ENCODE data around the gene GPX4. TPM values are rescaled to one million over a fixed set of nuclear protein-coding genes. Genes with fewer than 3 reads are reported as not detected.

Gene GPX4
- total and polyA plus RNA-seq, 9 of the 15 experiments (the other 6 are each of a cell fraction or from before 2014, with no cell fraction given): 61.4 to 661 (median 349) TPM

DNA sequence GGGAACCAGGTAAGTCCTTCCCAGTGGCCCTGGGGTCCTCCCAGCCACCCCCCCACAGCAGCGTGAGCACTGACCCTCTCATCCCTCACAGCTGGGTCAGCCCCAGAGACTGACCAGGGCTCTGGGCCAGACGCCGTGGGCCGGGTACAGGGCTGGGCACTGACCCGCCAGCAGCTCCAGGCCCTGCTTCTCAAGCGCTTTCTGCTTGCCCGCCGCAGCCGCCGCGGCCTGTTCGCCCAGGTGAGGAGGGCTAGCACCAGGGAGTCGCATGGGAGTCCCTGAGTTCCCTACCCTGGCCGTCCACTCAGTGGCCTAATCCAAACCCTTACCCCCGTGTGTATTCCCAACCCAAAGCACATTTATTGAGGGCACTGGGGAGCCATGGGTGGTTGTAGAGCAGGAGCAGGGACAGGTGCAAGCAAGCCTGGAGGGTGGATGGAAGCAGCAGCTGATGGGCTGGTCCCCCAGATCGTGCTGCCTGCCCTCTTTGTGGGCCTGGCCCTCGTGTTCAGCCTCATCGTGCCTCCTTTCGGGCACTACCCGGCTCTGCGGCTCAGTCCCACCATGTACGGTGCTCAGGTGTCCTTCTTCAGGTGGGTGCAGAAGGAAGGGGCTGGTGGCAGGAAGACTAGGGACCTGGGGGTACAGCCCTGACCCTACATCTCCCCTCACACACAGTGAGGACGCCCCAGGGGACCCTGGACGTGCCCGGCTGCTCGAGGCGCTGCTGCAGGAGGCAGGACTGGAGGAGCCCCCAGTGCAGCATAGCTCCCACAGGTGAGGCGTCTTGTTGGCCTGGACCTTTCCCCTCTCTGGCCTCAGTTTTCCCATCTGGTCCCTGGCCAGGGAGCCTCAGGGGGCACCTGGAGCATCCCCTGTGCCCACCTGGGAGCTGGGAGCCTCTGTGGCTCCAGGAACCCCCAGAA is 49.4 kb upstream of the GPX4 start:
- no peaks in the 10 kb centered on the region for H3K79me2 ChIP-seq (ENCODE audit: control insufficient read depth, insufficient read depth, low read length)
- H3K4me1 ChIP-seq (replicated peaks in 1 of 2; ENCODE audit: control insufficient read depth in 2 of 2, insufficient read depth in 2 of 2, low read length in 2 of 2): peaks cover 0 to 45% of the 10 kb centered on the region in 2 experiments; a peak in 3 of 5 replicates
- 90% methylated on average over 24 of the region's 28 CpGs for WGBS (ENCODE audit: insufficient coverage, low coverage, missing lambda C conversion rate)
- 0 out of 2 replicates have a peak, but pooled peaks cover 4% of the 10 kb centered on the region for H4K20me1 ChIP-seq (replicated peaks; ENCODE audit: control insufficient read depth, insufficient read depth, low read length)
- no peaks in the 10 kb centered on the region for H3K9me1 ChIP-seq (ENCODE audit: control insufficient read depth, insufficient read depth, low read length)
- ATAC-seq: no peak; the same call in 2 of the 3 replicates
- ChIA-PET POLR2A (interaction anchor here (0.6 to 1.1 kb wide), 5 partner anchors 8 to 59 kb away, joined by 3 to 4 read pairs (median 4); no protein-coding TSS in a partner anchor), CTCF (ENCODE audit: low intra/inter-chr PET ratio) (no interaction called here)
- H2AFZ ChIP-seq (ENCODE audit: low read depth, low read length): no peak overlapping the region
- FAIRE-seq: no peak
- no peak overlapping the region for H3K4me2 ChIP-seq (ENCODE audit: insufficient read depth, low read length)
- H3K27me3 ChIP-seq (ENCODE audit: control insufficient read depth in 2 of 2, insufficient read depth in 2 of 2, low read length in 2 of 2): no peaks in the 10 kb centered on the region
- no peak overlapping the region for H3K27ac ChIP-seq (ENCODE audit: extremely low read depth, low read depth, low read length)
- DNase-seq (ENCODE audit: extremely low read depth in 1 of 4, low spot score in 3 of 4): no peak
- no peak overlapping the region for H3K4me3 ChIP-seq
- H3K36me3 ChIP-seq (ENCODE audit: control insufficient read depth, insufficient read depth, low read length): peaks cover 80% of the 10 kb centered on the region
- in situ Hi-C loops (cut with MboI): no loop called here
- no peaks in the 10 kb centered on the region for H3K9me3 ChIP-seq (replicated peaks; ENCODE audit: control insufficient read depth, insufficient read depth, low read depth, low read length)
- H3K9ac ChIP-seq (ENCODE audit: insufficient read depth in 1 of 2, low read depth in 2 of 2, low read length in 2 of 2): peak overlapping the region in 1 of 2 experiments; percentile 41; a peak in 2 of 4 replicates
- no TSS peak for BruUV-seq (replicated peaks)
- intact Hi-C loops (cut with micrococcal nuclease): no loop called here
- TF ChIP-seq CREBBP (IDR thresholded peaks at IDR 0.05; ENCODE audit: low read depth, low read length) (no peak), ZC3H4 (CRISPR knock-in tag; IDR thresholded peaks at IDR 0.05; ENCODE audit: borderline replicate concordance) (no peak), BCOR (IDR thresholded peaks at IDR 0.05) (peak; percentile 83), KDM1A (IDR thresholded peaks at IDR 0.05) (peak; percentile 41 to 73; a peak in 2 of 4 replicates), HNRNPK (IDR thresholded peaks at IDR 0.05; ENCODE audit: low read depth, low read length, poor library complexity, severe bottlenecking) (no peak), HDAC3 (IDR thresholded peaks at IDR 0.05; ENCODE audit: borderline replicate concordance, partially characterized antibody) (no peak), MED1 (CRISPR knock-in tag; IDR thresholded peaks at IDR 0.05; ENCODE audit: borderline replicate concordance) (no peak), TGIF2 (CRISPR knock-in tag; IDR thresholded peaks at IDR 0.05) (no peak), ZNF354B (CRISPR knock-in tag; IDR thresholded peaks at IDR 0.05) (no peak), RCOR1 (IDR thresholded peaks at IDR 0.05; ENCODE audit: borderline replicate concordance in 1 of 2, low read depth in 2 of 2, low read length in 2 of 2) (peak in 1 of 2 experiments; percentile 61; a peak in 2 of 4 replicates), COPS2 (conservative IDR thresholded peaks at IDR 0.05) (no peak), BCL6 (CRISPR knock-in tag; IDR thresholded peaks at IDR 0.05) (no peak), ZNF830 (CRISPR knock-in tag; IDR thresholded peaks at IDR 0.05) (no peak), ZNF384 (IDR thresholded peaks at IDR 0.05; ENCODE audit: low read depth, low read length) (no peak), NFIC (IDR thresholded peaks at IDR 0.05) (no peak)
- TF ChIP-seq, protein P1, sequence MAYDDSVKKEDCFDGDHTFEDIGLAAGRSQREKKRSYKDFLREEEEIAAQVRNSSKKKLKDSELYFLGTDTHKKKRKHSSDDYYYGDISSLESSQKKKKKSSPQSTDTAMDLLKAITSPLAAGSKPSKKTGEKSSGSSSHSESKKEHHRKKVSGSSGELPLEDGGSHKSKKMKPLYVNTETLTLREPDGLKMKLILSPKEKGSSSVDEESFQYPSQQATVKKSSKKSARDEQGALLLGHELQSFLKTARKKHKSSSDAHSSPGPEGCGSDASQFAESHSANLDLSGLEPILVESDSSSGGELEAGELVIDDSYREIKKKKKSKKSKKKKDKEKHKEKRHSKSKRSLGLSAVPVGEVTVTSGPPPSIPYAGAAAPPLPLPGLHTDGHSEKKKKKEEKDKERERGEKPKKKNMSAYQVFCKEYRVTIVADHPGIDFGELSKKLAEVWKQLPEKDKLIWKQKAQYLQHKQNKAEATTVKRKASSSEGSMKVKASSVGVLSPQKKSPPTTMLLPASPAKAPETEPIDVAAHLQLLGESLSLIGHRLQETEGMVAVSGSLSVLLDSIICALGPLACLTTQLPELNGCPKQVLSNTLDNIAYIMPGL (CRISPR knock-in tag; IDR thresholded peaks at IDR 0.05): no peak
- TF ChIP-seq, protein P2, sequence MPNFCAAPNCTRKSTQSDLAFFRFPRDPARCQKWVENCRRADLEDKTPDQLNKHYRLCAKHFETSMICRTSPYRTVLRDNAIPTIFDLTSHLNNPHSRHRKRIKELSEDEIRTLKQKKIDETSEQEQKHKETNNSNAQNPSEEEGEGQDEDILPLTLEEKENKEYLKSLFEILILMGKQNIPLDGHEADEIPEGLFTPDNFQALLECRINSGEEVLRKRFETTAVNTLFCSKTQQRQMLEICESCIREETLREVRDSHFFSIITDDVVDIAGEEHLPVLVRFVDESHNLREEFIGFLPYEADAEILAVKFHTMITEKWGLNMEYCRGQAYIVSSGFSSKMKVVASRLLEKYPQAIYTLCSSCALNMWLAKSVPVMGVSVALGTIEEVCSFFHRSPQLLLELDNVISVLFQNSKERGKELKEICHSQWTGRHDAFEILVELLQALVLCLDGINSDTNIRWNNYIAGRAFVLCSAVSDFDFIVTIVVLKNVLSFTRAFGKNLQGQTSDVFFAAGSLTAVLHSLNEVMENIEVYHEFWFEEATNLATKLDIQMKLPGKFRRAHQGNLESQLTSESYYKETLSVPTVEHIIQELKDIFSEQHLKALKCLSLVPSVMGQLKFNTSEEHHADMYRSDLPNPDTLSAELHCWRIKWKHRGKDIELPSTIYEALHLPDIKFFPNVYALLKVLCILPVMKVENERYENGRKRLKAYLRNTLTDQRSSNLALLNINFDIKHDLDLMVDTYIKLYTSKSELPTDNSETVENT (CRISPR knock-in tag; IDR thresholded peaks at IDR 0.05): no peak
- TF ChIP-seq, protein P3, sequence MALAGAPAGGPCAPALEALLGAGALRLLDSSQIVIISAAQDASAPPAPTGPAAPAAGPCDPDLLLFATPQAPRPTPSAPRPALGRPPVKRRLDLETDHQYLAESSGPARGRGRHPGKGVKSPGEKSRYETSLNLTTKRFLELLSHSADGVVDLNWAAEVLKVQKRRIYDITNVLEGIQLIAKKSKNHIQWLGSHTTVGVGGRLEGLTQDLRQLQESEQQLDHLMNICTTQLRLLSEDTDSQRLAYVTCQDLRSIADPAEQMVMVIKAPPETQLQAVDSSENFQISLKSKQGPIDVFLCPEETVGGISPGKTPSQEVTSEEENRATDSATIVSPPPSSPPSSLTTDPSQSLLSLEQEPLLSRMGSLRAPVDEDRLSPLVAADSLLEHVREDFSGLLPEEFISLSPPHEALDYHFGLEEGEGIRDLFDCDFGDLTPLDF (CRISPR knock-in tag; IDR thresholded peaks at IDR 0.05): no peak
